ENCODE measurements around the gene CDH16.

CDH16 gene

DNA sequence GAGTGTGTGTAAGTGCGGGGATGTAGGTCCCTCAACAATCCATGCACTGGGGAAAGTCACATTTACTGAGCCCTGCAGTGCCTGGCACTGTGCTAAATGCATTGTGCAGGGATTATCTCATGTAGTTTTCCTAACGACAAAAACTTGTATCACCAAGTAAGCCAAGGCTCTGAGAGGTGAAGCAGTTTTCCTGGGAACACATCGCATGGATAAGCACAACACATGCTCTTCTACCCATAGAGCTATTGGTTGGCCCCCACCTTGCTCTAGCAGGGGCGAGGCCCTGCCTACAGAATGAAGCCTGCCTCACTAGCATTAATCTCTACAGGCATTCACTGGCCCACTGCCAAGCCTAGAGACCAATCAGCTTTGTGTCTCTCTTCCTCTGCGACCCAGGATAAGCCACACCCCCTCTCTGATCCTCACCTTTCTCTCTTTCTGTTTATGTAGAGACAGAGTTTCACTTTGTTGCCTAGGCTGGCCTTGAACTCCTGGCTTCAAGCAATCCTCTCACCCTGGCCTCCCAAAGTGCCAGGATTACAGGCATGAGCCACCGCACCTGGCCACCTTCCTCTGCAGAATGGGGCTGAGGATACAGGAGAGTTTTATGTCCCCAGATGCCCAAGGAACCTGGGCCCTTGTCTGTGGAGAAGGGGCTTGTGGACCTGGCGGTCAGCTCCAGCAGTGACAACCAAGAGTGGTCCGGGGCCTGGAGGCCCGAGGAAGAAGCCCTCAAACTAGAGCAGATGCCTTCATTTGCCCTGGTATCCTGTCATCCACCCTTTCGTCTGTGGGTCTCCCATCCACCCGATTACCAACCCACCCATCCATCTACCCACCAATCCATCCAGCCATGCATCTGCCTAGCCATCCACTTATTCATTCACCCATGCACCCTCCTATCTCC is 12.8 kb downstream of the CDH16 start:
- no peaks in the 10 kb centered on the region for H4K20me1 ChIP-seq (ENCODE audit: insufficient read depth, low read length, poor library complexity, severe bottlenecking)
- H3K4me1 ChIP-seq (ENCODE audit: insufficient read depth, low read length, poor library complexity, severe bottlenecking), result peaks cover 8% of the 10 kb centered on the region
- no peak overlapping the region for H3K4me2 ChIP-seq (ENCODE audit: low read depth, low read length, poor library complexity, severe bottlenecking)
- no peaks in the 10 kb centered on the region for H3K36me3 ChIP-seq (ENCODE audit: insufficient read depth, low read length)
- no peaks in the 10 kb centered on the region for H3K79me2 ChIP-seq (ENCODE audit: insufficient read depth, low read length)
- no peak overlapping the region for H3K9ac ChIP-seq (ENCODE audit: low read depth, low read length, poor library complexity, severe bottlenecking)
- TF ChIP-seq EZH2phosphoT487 (IDR thresholded peaks at IDR 0.05; ENCODE audit: borderline replicate concordance), result no peak
- H3F3A ChIP-seq (ENCODE audit: low read depth), result no peaks in the 10 kb centered on the region
- H3K9me3 ChIP-seq (ENCODE audit: insufficient read depth, low read depth, low read length), result no peaks in the 10 kb centered on the region
- no peaks in the 10 kb centered on the region for H3K9me2 ChIP-seq (replicated peaks; ENCODE audit: low read depth, low read length)
- H3K27me3 ChIP-seq (ENCODE audit: insufficient read depth, low read length, poor library complexity, severe bottlenecking), result no peaks in the 10 kb centered on the region
- H2AFZ ChIP-seq (ENCODE audit: low read length), result no peak overlapping the region
- H3K4me3 ChIP-seq (ENCODE audit: low read length, poor library complexity, severe bottlenecking), result no peak overlapping the region

DNA sequence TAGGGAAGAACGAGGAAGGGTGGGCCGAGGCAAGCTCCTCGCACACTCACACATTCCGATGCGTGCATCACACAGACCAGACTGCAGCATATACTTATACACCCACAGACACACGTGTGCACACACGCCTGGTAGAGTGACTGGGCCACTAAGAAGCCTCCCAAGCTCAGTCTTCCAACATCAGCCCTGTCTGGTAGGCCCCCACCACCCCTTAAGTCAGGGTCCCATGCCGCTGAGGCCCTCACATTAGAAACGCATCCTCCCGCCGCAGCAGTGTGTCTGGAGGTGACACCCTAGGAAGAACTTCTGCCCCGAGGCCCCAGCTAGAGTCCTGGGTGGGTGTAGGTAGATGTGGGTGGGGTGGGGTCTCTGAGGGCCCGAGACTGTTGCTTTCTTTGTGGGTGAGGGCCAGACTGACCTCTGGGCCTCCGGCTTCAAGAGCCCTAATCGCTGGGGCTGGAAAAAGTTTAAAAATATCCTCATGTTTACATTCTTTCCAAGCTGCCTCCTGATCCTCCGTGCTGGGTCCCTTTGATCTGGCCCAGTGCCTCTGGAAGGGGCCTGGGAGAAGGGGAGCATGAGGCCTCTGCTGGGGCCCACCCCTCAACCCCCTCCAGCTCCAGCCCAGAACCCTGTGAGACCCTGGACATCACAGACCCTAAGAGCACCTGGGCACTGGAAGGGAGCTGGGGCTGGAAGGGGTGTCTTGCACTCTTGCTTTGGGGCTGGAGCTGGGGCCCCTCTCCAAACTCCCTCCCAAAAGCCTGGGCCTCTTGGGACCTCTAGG is 13.6 kb downstream of the CDH16 start:
- no peaks in the 10 kb centered on the region for H3K9me2 ChIP-seq (replicated peaks; ENCODE audit: low read depth, low read length)
- no peak overlapping the region for H3K9ac ChIP-seq (ENCODE audit: low read depth, low read length, poor library complexity, severe bottlenecking)
- TF ChIP-seq EZH2phosphoT487 (IDR thresholded peaks at IDR 0.05; ENCODE audit: borderline replicate concordance), result no peak
- TF ChIP-seq, protein P1, sequence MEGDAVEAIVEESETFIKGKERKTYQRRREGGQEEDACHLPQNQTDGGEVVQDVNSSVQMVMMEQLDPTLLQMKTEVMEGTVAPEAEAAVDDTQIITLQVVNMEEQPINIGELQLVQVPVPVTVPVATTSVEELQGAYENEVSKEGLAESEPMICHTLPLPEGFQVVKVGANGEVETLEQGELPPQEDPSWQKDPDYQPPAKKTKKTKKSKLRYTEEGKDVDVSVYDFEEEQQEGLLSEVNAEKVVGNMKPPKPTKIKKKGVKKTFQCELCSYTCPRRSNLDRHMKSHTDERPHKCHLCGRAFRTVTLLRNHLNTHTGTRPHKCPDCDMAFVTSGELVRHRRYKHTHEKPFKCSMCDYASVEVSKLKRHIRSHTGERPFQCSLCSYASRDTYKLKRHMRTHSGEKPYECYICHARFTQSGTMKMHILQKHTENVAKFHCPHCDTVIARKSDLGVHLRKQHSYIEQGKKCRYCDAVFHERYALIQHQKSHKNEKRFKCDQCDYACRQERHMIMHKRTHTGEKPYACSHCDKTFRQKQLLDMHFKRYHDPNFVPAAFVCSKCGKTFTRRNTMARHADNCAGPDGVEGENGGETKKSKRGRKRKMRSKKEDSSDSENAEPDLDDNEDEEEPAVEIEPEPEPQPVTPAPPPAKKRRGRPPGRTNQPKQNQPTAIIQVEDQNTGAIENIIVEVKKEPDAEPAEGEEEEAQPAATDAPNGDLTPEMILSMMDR (conservative IDR thresholded peaks at IDR 0.05; ENCODE audit: low read length), result no peak
- no peaks in the 10 kb centered on the region for H3K36me3 ChIP-seq (ENCODE audit: insufficient read depth, low read length)
- H3K4me1 ChIP-seq (ENCODE audit: insufficient read depth, low read length, poor library complexity, severe bottlenecking), result peaks cover 10% of the 10 kb centered on the region
- H4K20me1 ChIP-seq (ENCODE audit: insufficient read depth, low read length, poor library complexity, severe bottlenecking), result no peaks in the 10 kb centered on the region
- no peak overlapping the region for H3K4me3 ChIP-seq (ENCODE audit: low read length, poor library complexity, severe bottlenecking)
- H3K27me3 ChIP-seq (ENCODE audit: insufficient read depth, low read length, poor library complexity, severe bottlenecking), result no peaks in the 10 kb centered on the region
- no peak overlapping the region for H2AFZ ChIP-seq (ENCODE audit: low read length)
- H3F3A ChIP-seq (ENCODE audit: low read depth), result no peaks in the 10 kb centered on the region
- no peaks in the 10 kb centered on the region for H3K79me2 ChIP-seq (ENCODE audit: insufficient read depth, low read length)
- no peaks in the 10 kb centered on the region for H3K9me3 ChIP-seq (ENCODE audit: insufficient read depth, low read depth, low read length)
- no peak overlapping the region for H3K4me2 ChIP-seq (ENCODE audit: low read depth, low read length, poor library complexity, severe bottlenecking)

DNA sequence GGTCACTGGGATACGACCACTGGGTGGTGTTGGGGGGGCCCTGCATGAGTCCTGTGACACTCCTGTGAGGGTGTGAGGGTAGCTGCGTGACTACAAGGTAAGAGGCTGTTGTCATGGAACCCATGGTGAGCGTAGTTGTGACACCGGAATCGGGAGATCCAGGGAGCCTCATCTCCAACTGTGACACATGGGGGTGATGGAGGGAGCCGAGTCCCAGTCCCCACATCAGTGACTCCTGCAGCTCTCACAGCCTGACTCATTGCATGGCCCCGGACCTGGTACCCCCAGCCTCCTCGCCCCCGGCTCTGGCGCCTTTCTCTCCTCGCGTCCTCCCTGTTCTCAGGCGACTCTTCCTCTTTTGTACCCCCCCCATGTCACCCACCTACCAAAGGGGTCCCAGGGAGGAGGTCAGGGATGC is 14.2 kb downstream of the CDH16 start:
- no peaks in the 10 kb centered on the region for H3F3A ChIP-seq (ENCODE audit: low read depth)
- H3K9me3 ChIP-seq (ENCODE audit: insufficient read depth, low read depth, low read length), result no peaks in the 10 kb centered on the region
- no peak overlapping the region for H2AFZ ChIP-seq (ENCODE audit: low read length)
- H3K4me1 ChIP-seq (ENCODE audit: insufficient read depth, low read length, poor library complexity, severe bottlenecking), result peaks cover 14% of the 10 kb centered on the region
- H3K9me2 ChIP-seq (replicated peaks; ENCODE audit: low read depth, low read length), result no peaks in the 10 kb centered on the region
- no peaks in the 10 kb centered on the region for H3K79me2 ChIP-seq (ENCODE audit: insufficient read depth, low read length)
- H3K27me3 ChIP-seq (ENCODE audit: insufficient read depth, low read length, poor library complexity, severe bottlenecking), result no peaks in the 10 kb centered on the region
- no peak overlapping the region for H3K4me3 ChIP-seq (ENCODE audit: low read length, poor library complexity, severe bottlenecking)
- no peak overlapping the region for H3K9ac ChIP-seq (ENCODE audit: low read depth, low read length, poor library complexity, severe bottlenecking)
- no peaks in the 10 kb centered on the region for H4K20me1 ChIP-seq (ENCODE audit: insufficient read depth, low read length, poor library complexity, severe bottlenecking)
- no peak overlapping the region for H3K4me2 ChIP-seq (ENCODE audit: low read depth, low read length, poor library complexity, severe bottlenecking)
- H3K36me3 ChIP-seq (ENCODE audit: insufficient read depth, low read length), result no peaks in the 10 kb centered on the region
- TF ChIP-seq EZH2phosphoT487 (IDR thresholded peaks at IDR 0.05; ENCODE audit: borderline replicate concordance), result no peak
- TF ChIP-seq, protein P1 (conservative IDR thresholded peaks at IDR 0.05; ENCODE audit: low read length), result no peak

Data from Loucy (cell line).